BLaER1 treated with 17β-estradiol and CSF1 and Interleukin-3, amounts not matched to agents 10 nM and 100 nM (cell line): ENCODE results near the gene ENTPD7.

ENCODE experiments used
- H3K27ac ChIP-seq, 11 experiments: shearing (Covaris generic); formaldehyde crosslinking; 2 replicates each; pipeline ENCODE4 v1.8.1; 2022
- H3K27me3 ChIP-seq, 11 experiments: shearing (Covaris generic); formaldehyde crosslinking; 2 replicates each; pipeline ENCODE4 v1.8.1; 2022
- H3K36me3 ChIP-seq, 11 experiments: shearing (Covaris generic); formaldehyde crosslinking; 2 replicates each; pipeline ENCODE4 v1.8.1; 2022
- H3K4me1 ChIP-seq, 10 experiments: shearing (Covaris generic); formaldehyde crosslinking; 2 replicates each; pipeline ENCODE4 v1.8.1; 2022
- H3K4me2 ChIP-seq, 11 experiments: shearing (Covaris generic); formaldehyde crosslinking; 2 replicates each; pipeline ENCODE4 v1.8.1; 2022
- H3K4me3 ChIP-seq, 10 experiments: shearing (Covaris generic); formaldehyde crosslinking; 2 replicates each; pipeline ENCODE4 v1.8.1; 2022
- H3K9ac ChIP-seq, 11 experiments: shearing (Covaris generic); formaldehyde crosslinking; 2 replicates each; pipeline ENCODE4 v1.8.1; 2022
- H3K9me3 ChIP-seq, 11 experiments: shearing (Covaris generic); formaldehyde crosslinking; replicated peaks in 1 of 11; 2 replicates each; pipeline ENCODE4 v1.8.1; 2022
- H4K20me1 ChIP-seq, 11 experiments: shearing (Covaris generic); formaldehyde crosslinking; 2 replicates each; pipeline ENCODE4 v1.8.1; 2022
- Cebpa-rat ChIP-seq, 11 experiments: shearing (Covaris generic); IDR thresholded peaks; 2 replicates each; pipeline ENCODE4 v1.8.1; 2022

ENTPD7 gene, protein sequence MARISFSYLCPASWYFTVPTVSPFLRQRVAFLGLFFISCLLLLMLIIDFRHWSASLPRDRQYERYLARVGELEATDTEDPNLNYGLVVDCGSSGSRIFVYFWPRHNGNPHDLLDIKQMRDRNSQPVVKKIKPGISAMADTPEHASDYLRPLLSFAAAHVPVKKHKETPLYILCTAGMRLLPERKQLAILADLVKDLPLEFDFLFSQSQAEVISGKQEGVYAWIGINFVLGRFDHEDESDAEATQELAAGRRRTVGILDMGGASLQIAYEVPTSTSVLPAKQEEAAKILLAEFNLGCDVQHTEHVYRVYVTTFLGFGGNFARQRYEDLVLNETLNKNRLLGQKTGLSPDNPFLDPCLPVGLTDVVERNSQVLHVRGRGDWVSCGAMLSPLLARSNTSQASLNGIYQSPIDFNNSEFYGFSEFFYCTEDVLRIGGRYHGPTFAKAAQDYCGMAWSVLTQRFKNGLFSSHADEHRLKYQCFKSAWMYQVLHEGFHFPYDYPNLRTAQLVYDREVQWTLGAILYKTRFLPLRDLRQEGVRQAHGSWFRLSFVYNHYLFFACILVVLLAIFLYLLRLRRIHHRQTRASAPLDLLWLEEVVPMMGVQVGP

DNA sequence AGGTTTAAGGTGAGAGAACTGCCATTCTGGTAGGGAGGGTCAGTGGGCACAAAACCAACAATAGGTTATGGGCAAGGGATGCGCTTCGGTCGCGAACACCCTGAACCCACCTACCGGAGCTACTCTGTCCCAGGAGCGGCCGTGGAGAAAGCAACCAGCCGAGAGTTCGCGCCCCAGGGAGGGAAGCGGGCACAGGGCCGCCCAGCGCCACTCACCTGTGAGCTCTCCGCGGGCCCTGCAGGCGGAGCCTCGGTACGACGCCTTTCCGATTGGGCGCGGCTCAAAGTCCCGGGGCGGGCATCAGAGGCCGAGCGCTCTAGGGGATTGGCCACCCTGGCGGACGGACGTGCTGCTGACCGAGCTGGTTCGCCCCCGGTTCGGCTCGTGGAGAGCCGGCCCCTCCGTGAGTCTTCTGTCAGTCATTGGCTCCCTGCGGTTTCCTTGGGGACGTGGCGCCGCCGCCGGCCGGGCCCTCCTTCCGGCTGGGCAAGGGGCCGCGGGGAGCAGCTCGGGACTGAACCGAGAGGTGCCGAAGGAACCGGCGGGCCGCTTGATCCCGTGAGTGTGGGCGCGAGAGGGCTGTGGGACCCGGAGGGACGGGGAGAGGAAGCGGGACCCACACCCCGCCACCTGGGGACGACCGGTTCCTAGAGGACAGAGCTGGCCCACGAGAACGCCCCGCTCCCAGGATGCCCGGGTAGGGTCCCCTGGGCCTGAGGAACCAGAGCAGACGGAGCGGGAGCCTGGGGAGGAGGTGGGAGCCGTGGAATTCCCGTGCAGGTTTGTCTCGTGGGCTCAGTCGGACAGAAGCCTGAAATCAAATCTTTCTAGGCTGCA lies at the start of gene ENTPD7:
ENTPD7 (plus strand) TSS at position 479 of the 837 bp plus-strand sequence. CDS start 448 bp downstream, outside the sequence.
- Histone ChIP-seq H3K27ac (no peak within 1 kb of the TSS), H4K20me1 (no peaks in the 10 kb centered on the region), H3K4me1 (peaks cover 0 to 7% (median 0%) of the 10 kb centered on the region in 10 experiments; a peak in 3 of 20 replicates), H3K36me3 (no peaks in the 10 kb centered on the region), H3K9me3 (peaks cover 0 to 16% (median 11%) of the 10 kb centered on the region in 11 experiments; a peak in 15 of 22 replicates), H3K4me3 (no peak within 1 kb of the TSS), H3K4me2 (no peak within 1 kb of the TSS), H3K27me3 (no peaks in the 10 kb centered on the region), H3K9ac (no peak within 1 kb of the TSS)
- TF ChIP-seq Cebpa-rat (IDR thresholded peaks at IDR 0.05) = no peak

GRCh38 chr10:99610221-99610620 lies 49.1 kb upstream of the ENTPD7 start:
- no peaks in the 10 kb centered on the region for H3K9me3 ChIP-seq
- no peak overlapping the region for H3K27ac ChIP-seq
- H3K27me3 ChIP-seq = no peaks in the 10 kb centered on the region
- H3K4me2 ChIP-seq = no peak overlapping the region
- peaks cover 0 to 23% (median 6%) of the 10 kb centered on the region in 10 experiments; a peak in 9 of 20 replicates for H3K4me1 ChIP-seq
- H3K36me3 ChIP-seq = peaks cover 40 to 69% (median 60%) of the 10 kb centered on the region in 11 experiments
- H3K4me3 ChIP-seq = no peak overlapping the region
- H3K9ac ChIP-seq = no peak overlapping the region
- TF ChIP-seq Cebpa-rat (IDR thresholded peaks at IDR 0.05) = no peak
- H4K20me1 ChIP-seq = peaks cover 0 to 44% (median 29%) of the 10 kb centered on the region in 11 experiments; a peak in 18 of 22 replicates

- no peak for TF ChIP-seq Cebpa-rat (IDR thresholded peaks at IDR 0.05)
- Histone ChIP-seq H3K9me3 (no peaks in the 10 kb centered on the region), H3K9ac (no peak overlapping the region), H3K4me1 (peaks cover 0 to 14% (median 0%) of the 10 kb centered on the region in 10 experiments; a peak in 5 of 20 replicates), H3K4me3 (no peak overlapping the region), H3K27me3 (no peaks in the 10 kb centered on the region), H3K36me3 (peaks cover 45 to 80% (median 67%) of the 10 kb centered on the region in 11 experiments), H4K20me1 (peaks cover 0 to 52% (median 37%) of the 10 kb centered on the region in 11 experiments; a peak in 19 of 22 replicates), H3K4me2 (0 out of 22 replicates have a peak overlapping the region, but pooled peaks of 1 of the 11 experiments have one; percentile 12), H3K27ac (no peak overlapping the region)
Observed at GRCh38 chr10:99611326-99611725, 48.0 kb upstream of the ENTPD7 start.

GRCh38 chr10:99612167-99612831 lies 47.0 kb upstream of the ENTPD7 start:
- Histone ChIP-seq H3K27ac (no peak overlapping the region), H3K9ac (no peak overlapping the region), H3K4me1 (peaks cover 3 to 21% (median 6%) of the 10 kb centered on the region in 10 experiments; a peak in 19 of 20 replicates), H3K4me2 (no peak overlapping the region), H3K36me3 (peaks cover 45 to 90% (median 69%) of the 10 kb centered on the region in 11 experiments), H4K20me1 (peaks cover 6 to 60% (median 42%) of the 10 kb centered on the region in 11 experiments; a peak in 21 of 22 replicates), H3K27me3 (no peaks in the 10 kb centered on the region), H3K9me3 (no peaks in the 10 kb centered on the region), H3K4me3 (no peak overlapping the region)
- no peak for TF ChIP-seq Cebpa-rat (IDR thresholded peaks at IDR 0.05)

- no peaks in the 10 kb centered on the region for H3K9me3 ChIP-seq
- peaks cover 18 to 72% (median 58%) of the 10 kb centered on the region in 11 experiments; a peak in 21 of 22 replicates for H4K20me1 ChIP-seq
- peaks cover 37 to 71% (median 52%) of the 10 kb centered on the region in 11 experiments for H3K36me3 ChIP-seq
- H3K9ac ChIP-seq = no peak overlapping the region
- H3K27me3 ChIP-seq = no peaks in the 10 kb centered on the region
- no peak overlapping the region for H3K4me2 ChIP-seq
- H3K4me1 ChIP-seq = peaks cover 20 to 38% (median 26%) of the 10 kb centered on the region in 10 experiments
- no peak overlapping the region for H3K27ac ChIP-seq
- no peak for TF ChIP-seq Cebpa-rat (IDR thresholded peaks at IDR 0.05)
- H3K4me3 ChIP-seq = no peak overlapping the region
Observed at GRCh38 chr10:99615426-99615825, 43.9 kb upstream of the ENTPD7 start.

DNA sequence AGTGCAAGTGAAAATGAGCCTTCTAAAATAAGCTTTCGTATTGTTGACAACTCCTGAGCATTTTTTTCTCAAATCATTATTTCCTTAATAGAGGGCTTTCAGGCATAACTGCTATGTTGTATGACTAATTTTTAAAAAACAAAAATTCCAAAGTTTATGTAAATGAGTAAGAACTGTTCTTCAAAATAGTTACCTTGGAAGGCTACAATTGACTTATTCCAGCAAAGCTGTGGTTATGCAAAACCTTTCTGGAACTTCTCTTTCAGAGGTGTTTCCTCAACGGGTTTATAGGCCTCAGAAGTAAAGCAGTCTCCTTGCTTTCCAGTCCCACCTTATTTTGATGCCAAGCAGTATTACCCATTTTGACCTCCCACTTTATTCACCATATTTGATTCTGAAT lies 41.6 kb upstream of the ENTPD7 start:
- Histone ChIP-seq H3K9ac (peak overlapping the region in 5 of 11 experiments; percentile 10 to 96 (median 45); a peak in 4 of 22 replicates), H4K20me1 (peaks cover 18 to 68% (median 49%) of the 10 kb centered on the region in 11 experiments; a peak in 21 of 22 replicates), H3K27me3 (no peaks in the 10 kb centered on the region), H3K36me3 (peaks cover 25 to 50% (median 32%) of the 10 kb centered on the region in 11 experiments; a peak in 20 of 22 replicates), H3K9me3 (no peaks in the 10 kb centered on the region), H3K27ac (no peak overlapping the region), H3K4me3 (peak overlapping the region in 7 of 10 experiments; percentile 80 to 97 (median 94); a peak in 8 of 20 replicates), H3K4me1 (peaks cover 32 to 40% (median 35%) of the 10 kb centered on the region in 10 experiments), H3K4me2 (peak overlapping the region; percentile 85 to 96 (median 91))
- TF ChIP-seq Cebpa-rat (IDR thresholded peaks at IDR 0.05) = no peak

- H3K4me3 ChIP-seq = peak overlapping the region; percentile 80 to 97 (median 94)
- peak overlapping the region; percentile 88 to 99 (median 94) for H3K9ac ChIP-seq
- H3K36me3 ChIP-seq = peaks cover 10 to 34% (median 17%) of the 10 kb centered on the region in 11 experiments; a peak in 14 of 22 replicates
- H3K4me1 ChIP-seq = peaks cover 33 to 52% (median 41%) of the 10 kb centered on the region in 10 experiments
- H3K27ac ChIP-seq = peak overlapping the region; percentile 61 to 100 (median 98); a peak in 21 of 22 replicates
- H3K4me2 ChIP-seq = peak overlapping the region; percentile 85 to 96 (median 91)
- H4K20me1 ChIP-seq = peaks cover 15 to 52% (median 34%) of the 10 kb centered on the region in 11 experiments; a peak in 20 of 22 replicates
- no peaks in the 10 kb centered on the region for H3K9me3 ChIP-seq
- no peak for TF ChIP-seq Cebpa-rat (IDR thresholded peaks at IDR 0.05)
- H3K27me3 ChIP-seq = no peaks in the 10 kb centered on the region
Observed at GRCh38 chr10:99619090-99619800, 40.1 kb upstream of the ENTPD7 start.
